CD8-positive, alpha-beta memory T cell (primary cell): Measurements from ENCODE around the gene STMND1. TPM values are rescaled to one million over a fixed set of nuclear protein-coding genes. Genes with fewer than 3 reads are reported as not detected.

Experiments
- CTCF ChIA-PET: fragments of 350-600 bp; sonication (Branson Sonifier 250); formaldehyde crosslinking; loops from one replicate; lab custom pipeline; 2021; ENCODE audit warnings: antibody characterized with exemption; lab: Charles Lee
- POLR2A ChIA-PET: fragments of 350-600 bp; sonication (Branson Sonifier 250); formaldehyde crosslinking; loops from one replicate; lab custom pipeline; 2021; ENCODE audit warnings: antibody characterized with exemption; lab: Charles Lee
- DNase-seq, 5 donors: peaks; one replicate each; pipeline versions ENCODE4 v3.0.0 to v3.0.0-alpha.2; 2020 to 2022; ENCODE audit warnings: mixed read lengths in 1 of 5
- H3K27ac ChIP-seq: one replicate; pipeline ENCODE4 v1.7.0; 2013; ENCODE audit warnings: low read depth, mild to moderate bottlenecking, low read length, moderate library complexity
- H3K27me3 ChIP-seq: 2 replicates; pipeline ENCODE4 v1.7.0; 2013; ENCODE audit warnings: low read length, mild to moderate bottlenecking; ENCODE audit not compliant: insufficient read depth, poor library complexity, severe bottlenecking
- H3K36me3 ChIP-seq: 2 replicates; pipeline ENCODE4 v1.7.0; 2013; ENCODE audit warnings: mild to moderate bottlenecking, low read length, moderate library complexity; ENCODE audit not compliant: insufficient read depth
- H3K4me1 ChIP-seq: 2 replicates; pipeline ENCODE4 v1.7.0; 2013; ENCODE audit warnings: mild to moderate bottlenecking, low read length, moderate library complexity; ENCODE audit not compliant: insufficient read depth
- H3K4me3 ChIP-seq: 2 replicates; pipeline ENCODE4 v1.7.0; 2013; ENCODE audit warnings: mild to moderate bottlenecking, low read length
- H3K9me3 ChIP-seq: 2 replicates; pipeline ENCODE4 v1.7.0; 2013; ENCODE audit warnings: mild to moderate bottlenecking, low read length
- H3K27ac Mint-ChIP-seq, 8 donors: one replicate each; pipeline ENCODE4 v1.8.0; 2020 to 2021; ENCODE audit warnings: mixed read lengths in 8 of 8, mild to moderate bottlenecking in 6 of 8, inconsistent platforms in 3 of 8, moderate library complexity in 3 of 8
- H3K27me3 Mint-ChIP-seq, 2 donors: one replicate each; pipeline ENCODE4 v1.8.0; 2020 to 2021; ENCODE audit warnings: mixed read lengths in 2 of 2, mild to moderate bottlenecking in 1 of 2, moderate library complexity in 1 of 2
- H3K36me3 Mint-ChIP-seq, 3 donors: one replicate each; pipeline ENCODE4 v1.8.0; 2020 to 2021; ENCODE audit warnings: mixed read lengths in 3 of 3, inconsistent platforms in 1 of 3, mild to moderate bottlenecking in 1 of 3
- H3K4me1 Mint-ChIP-seq, 3 donors: one replicate each; pipeline ENCODE4 v1.8.0; 2020 to 2021; ENCODE audit warnings: mixed read lengths in 3 of 3, inconsistent platforms in 1 of 3, mild to moderate bottlenecking in 1 of 3
- H3K4me3 Mint-ChIP-seq, 7 donors: one replicate each; pipeline ENCODE4 v1.8.0; 2020 to 2021; ENCODE audit warnings: mixed read lengths in 7 of 7, mild to moderate bottlenecking in 6 of 7, moderate library complexity in 4 of 7, inconsistent platforms in 2 of 7
- H3K9me3 Mint-ChIP-seq, 5 donors: one replicate each; pipeline ENCODE4 v1.8.0; 2020 to 2022; ENCODE audit warnings: mixed read lengths in 5 of 5, mild to moderate bottlenecking in 3 of 5, moderate library complexity in 2 of 5, inconsistent platforms in 1 of 5
- polyA plus RNA-seq: library from polyadenylated mRNA; unstranded; fragments of 300-500 nt; fragmentation: Illumina TruSeq; gene quantifications from one replicate; pipeline ENCODE4 v1.2.3, GENCODE V29; 2021
- total RNA-seq, 2 experiments: library from RNA; stranded (reverse); gene quantifications; one replicate each; pipeline ENCODE4 v1.2.3, GENCODE V29; 2021

STMND1 gene
- under 1 TPM in 1 of 2 experiments, not detected in 1; 0.40 TPM for total RNA-seq
- not detected for polyA plus RNA-seq

GRCh38 chr6:17101422-17102257, at the start of gene STMND1:
Gene STMND1 (plus strand): TSS chr6:17102050. CDS start chr6:17102258, 208 bp downstream.
- H3K27me3 ChIP-seq: peaks cover 6% of the 10 kb centered on the region
- H3K4me1 ChIP-seq: no peaks in the 10 kb centered on the region
- Mint-ChIP-seq H3K4me1 (peaks cover 6 to 12% (median 7%) of the 10 kb centered on the region in 3 donors), H3K27me3 (peaks cover 21 to 74% of the 10 kb centered on the region in 2 donors), H3K4me3 (peak within 1 kb of the TSS in 5 of 7 donors; percentile 51 to 76 (median 68)), H3K36me3 (no peaks in the 10 kb centered on the region), H3K9me3 (no peaks in the 10 kb centered on the region), H3K27ac (no peak within 1 kb of the TSS)
- no peaks in the 10 kb centered on the region for H3K9me3 ChIP-seq
- no peak within 1 kb of the TSS for H3K27ac ChIP-seq
- CTCF ChIA-PET: no interaction called here
- no peak within 1 kb of the TSS for H3K4me3 ChIP-seq
- H3K36me3 ChIP-seq: no peaks in the 10 kb centered on the region
- POLR2A ChIA-PET: no interaction called here
- DNase-seq: no peak

- no peak overlapping the region for H3K27ac Mint-ChIP-seq
- H3K27ac ChIP-seq: no peak overlapping the region
- H3K4me1 ChIP-seq: no peaks in the 10 kb centered on the region
- peaks cover 0 to 5% (median 0%) of the 10 kb centered on the region in 3 donors for H3K36me3 Mint-ChIP-seq
- no peaks in the 10 kb centered on the region for H3K36me3 ChIP-seq
- CTCF ChIA-PET: no interaction called here
- DNase-seq: no peak
- peaks cover under 1 to 31% of the 10 kb centered on the region in 2 donors for H3K27me3 Mint-ChIP-seq
- POLR2A ChIA-PET: no interaction called here
- no peaks in the 10 kb centered on the region for H3K9me3 ChIP-seq
- H3K4me3 ChIP-seq: no peak overlapping the region
- H3K4me3 Mint-ChIP-seq: no peak overlapping the region
- H3K4me1 Mint-ChIP-seq: no peaks in the 10 kb centered on the region
- H3K27me3 ChIP-seq: no peaks in the 10 kb centered on the region
- H3K9me3 Mint-ChIP-seq: peaks cover 0 to under 1% (median 0%) of the 10 kb centered on the region in 5 donors
Measured at GRCh38 chr6:17054647-17055046, 47.2 kb upstream of the STMND1 start.

GRCh38 chr6:17057322-17057721, 44.5 kb upstream of the STMND1 start:
- H3K27ac Mint-ChIP-seq: peak overlapping the region in 1 of 8 donors; percentile 38
- peaks cover 0 to 5% (median 0%) of the 10 kb centered on the region in 3 donors for H3K36me3 Mint-ChIP-seq
- H3K4me3 ChIP-seq: no peak overlapping the region
- H3K4me1 Mint-ChIP-seq: no peaks in the 10 kb centered on the region
- H3K9me3 ChIP-seq: no peaks in the 10 kb centered on the region
- DNase-seq: no peak
- ChIA-PET CTCF (no interaction called here), POLR2A (no interaction called here)
- no peaks in the 10 kb centered on the region for H3K27me3 ChIP-seq
- H3K4me3 Mint-ChIP-seq: no peak overlapping the region
- H3K4me1 ChIP-seq: no peaks in the 10 kb centered on the region
- peaks cover 5 to 40% of the 10 kb centered on the region in 2 donors for H3K27me3 Mint-ChIP-seq
- H3K27ac ChIP-seq: no peak overlapping the region
- H3K36me3 ChIP-seq: no peaks in the 10 kb centered on the region
- H3K9me3 Mint-ChIP-seq: peaks cover 0 to 2% (median 0%) of the 10 kb centered on the region in 5 donors

- Histone ChIP-seq H3K4me3 (no peak overlapping the region), H3K27me3 (no peaks in the 10 kb centered on the region), H3K27ac (no peak overlapping the region), H3K9me3 (no peaks in the 10 kb centered on the region), H3K36me3 (no peaks in the 10 kb centered on the region), H3K4me1 (no peaks in the 10 kb centered on the region)
- POLR2A ChIA-PET: no interaction called here
- Mint-ChIP-seq H3K4me3 (no peak overlapping the region), H3K9me3 (peaks cover 0 to 2% (median 0%) of the 10 kb centered on the region in 5 donors), H3K27me3 (peaks cover 5 to 43% of the 10 kb centered on the region in 2 donors), H3K27ac (no peak overlapping the region), H3K4me1 (no peaks in the 10 kb centered on the region), H3K36me3 (peaks cover 0 to 5% (median 0%) of the 10 kb centered on the region in 3 donors)
- no peak for DNase-seq
- CTCF ChIA-PET: no interaction called here
Measured at GRCh38 chr6:17058550-17058949, 43.3 kb upstream of the STMND1 start.

GRCh38 chr6:17059022-17059421, 42.8 kb upstream of the STMND1 start:
- H3K36me3 ChIP-seq: no peaks in the 10 kb centered on the region
- ChIA-PET CTCF (no interaction called here), POLR2A (no interaction called here)
- H3K9me3 ChIP-seq: no peaks in the 10 kb centered on the region
- peaks cover 5 to 43% of the 10 kb centered on the region in 2 donors for H3K27me3 Mint-ChIP-seq
- no peaks in the 10 kb centered on the region for H3K4me1 Mint-ChIP-seq
- H3K27ac ChIP-seq: no peak overlapping the region
- DNase-seq: no peak
- peaks cover 0 to 5% (median 0%) of the 10 kb centered on the region in 3 donors for H3K36me3 Mint-ChIP-seq
- no peak overlapping the region for H3K4me3 ChIP-seq
- H3K9me3 Mint-ChIP-seq: peaks cover 0 to 2% (median 0%) of the 10 kb centered on the region in 5 donors
- no peaks in the 10 kb centered on the region for H3K4me1 ChIP-seq
- H3K27ac Mint-ChIP-seq: no peak overlapping the region
- no peaks in the 10 kb centered on the region for H3K27me3 ChIP-seq
- no peak overlapping the region for H3K4me3 Mint-ChIP-seq

- Histone ChIP-seq H3K4me1 (no peaks in the 10 kb centered on the region), H3K36me3 (no peaks in the 10 kb centered on the region), H3K9me3 (no peaks in the 10 kb centered on the region), H3K27me3 (no peaks in the 10 kb centered on the region), H3K27ac (no peak overlapping the region), H3K4me3 (no peak overlapping the region)
- Mint-ChIP-seq H3K4me3 (no peak overlapping the region), H3K36me3 (peaks cover 0 to under 1% (median 0%) of the 10 kb centered on the region in 3 donors), H3K27me3 (peaks cover 5 to 38% of the 10 kb centered on the region in 2 donors), H3K9me3 (peaks cover 0 to 2% (median 0%) of the 10 kb centered on the region in 5 donors), H3K4me1 (no peaks in the 10 kb centered on the region), H3K27ac (no peak overlapping the region)
- ChIA-PET POLR2A (no interaction called here), CTCF (no interaction called here)
- DNase-seq: no peak
Measured at GRCh38 chr6:17059850-17060249, 42.0 kb upstream of the STMND1 start.

GRCh38 chr6:17061097-17061496, 40.8 kb upstream of the STMND1 start:
- H3K4me3 ChIP-seq: no peak overlapping the region
- Mint-ChIP-seq H3K9me3 (peaks cover 0 to 2% (median 0%) of the 10 kb centered on the region in 5 donors), H3K4me1 (no peaks in the 10 kb centered on the region), H3K36me3 (no peaks in the 10 kb centered on the region), H3K27me3 (peaks cover 5 to 37% of the 10 kb centered on the region in 2 donors), H3K4me3 (no peak overlapping the region), H3K27ac (no peak overlapping the region)
- H3K27me3 ChIP-seq: no peaks in the 10 kb centered on the region
- H3K9me3 ChIP-seq: no peaks in the 10 kb centered on the region
- no peak overlapping the region for H3K27ac ChIP-seq
- no peaks in the 10 kb centered on the region for H3K4me1 ChIP-seq
- ChIA-PET POLR2A (no interaction called here), CTCF (no interaction called here)
- no peaks in the 10 kb centered on the region for H3K36me3 ChIP-seq
- DNase-seq: no peak

GRCh38 chr6:17062871-17063440, 38.9 kb upstream of the STMND1 start:
- Mint-ChIP-seq H3K4me3 (no peak overlapping the region), H3K36me3 (no peaks in the 10 kb centered on the region), H3K27me3 (peaks cover 5 to 27% of the 10 kb centered on the region in 2 donors), H3K4me1 (no peaks in the 10 kb centered on the region), H3K9me3 (peaks cover 0 to 5% (median 0%) of the 10 kb centered on the region in 5 donors), H3K27ac (no peak overlapping the region)
- Histone ChIP-seq H3K27ac (no peak overlapping the region), H3K36me3 (no peaks in the 10 kb centered on the region), H3K9me3 (no peaks in the 10 kb centered on the region), H3K4me3 (no peak overlapping the region), H3K27me3 (no peaks in the 10 kb centered on the region), H3K4me1 (no peaks in the 10 kb centered on the region)
- ChIA-PET CTCF (no interaction called here), POLR2A (no interaction called here)
- DNase-seq: no peak
